Measurements from ENCODE around the gene DCAF10.
"Not testable (repeated sequence)": the region's sequence is repeated elsewhere in the genome, so short reads cannot be mapped to it uniquely, and the experiment has no call there.

The DCAF10 gene

DNA sequence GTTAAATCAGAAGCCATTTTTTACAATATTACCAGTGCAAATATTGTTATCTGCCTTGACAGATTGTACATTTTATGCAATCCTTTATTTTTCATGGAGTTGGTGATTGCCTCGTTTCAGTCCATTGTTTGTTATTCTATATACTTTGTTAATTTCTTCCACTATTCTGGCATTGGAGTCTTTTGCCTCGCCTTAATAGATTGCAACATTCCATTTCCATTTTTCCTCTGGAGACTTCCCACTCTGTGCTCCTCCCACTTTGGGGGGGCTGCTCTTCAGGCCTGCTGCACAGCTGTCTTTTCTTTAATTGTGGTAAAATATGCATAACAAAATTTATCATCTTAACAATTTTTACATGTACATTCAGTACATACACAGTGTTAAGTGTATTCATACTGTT is 4.4 kb upstream of the DCAF10 start:
- DNase-seq: no peak

DNA sequence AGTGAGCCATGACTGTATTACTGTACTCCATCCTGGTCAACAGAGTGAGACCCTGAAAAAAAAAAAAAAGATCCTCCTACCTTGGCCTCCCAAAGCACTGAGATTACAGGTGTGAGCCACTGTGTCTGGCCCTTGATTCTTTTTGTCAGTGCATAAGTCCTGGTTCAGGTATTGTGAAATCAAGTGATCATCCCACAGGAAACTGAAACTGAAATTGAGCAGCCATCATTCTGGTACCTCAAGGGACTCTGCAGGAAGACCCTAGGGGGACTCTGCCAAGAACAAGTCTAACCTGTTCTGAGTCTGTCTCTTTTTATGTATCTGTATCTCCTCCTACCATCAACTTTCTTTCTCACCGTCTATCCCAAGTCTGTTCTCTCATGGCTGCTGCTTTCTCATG is 1.9 kb upstream of the DCAF10 start:
- no peak for DNase-seq

DNA sequence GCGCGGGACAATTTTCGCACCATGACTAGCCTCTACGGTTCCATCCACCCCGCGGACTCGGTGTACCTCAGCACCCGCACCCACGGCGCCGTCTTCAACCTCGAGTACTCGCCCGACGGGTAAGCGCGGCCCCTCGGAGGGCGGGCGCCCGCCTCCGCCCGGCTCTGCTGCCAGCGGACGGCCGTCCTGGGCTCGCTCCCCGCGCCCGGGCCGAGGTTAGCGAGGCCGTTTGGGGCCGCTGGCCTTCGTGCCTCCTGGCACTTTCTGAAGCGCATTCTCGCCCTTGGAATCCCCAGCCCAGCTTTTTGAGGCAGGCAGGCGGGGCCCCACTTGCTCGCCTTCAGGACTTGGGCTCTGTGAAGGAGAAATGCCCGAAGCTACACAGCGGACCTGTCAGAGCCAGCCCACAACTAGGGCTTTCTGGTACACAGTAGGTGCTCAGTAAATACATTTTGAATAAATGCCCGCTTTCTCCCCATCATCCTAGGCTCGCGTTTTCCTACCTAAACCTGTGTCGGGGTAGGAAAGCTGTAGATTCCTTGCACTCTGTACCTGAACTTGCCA is 772 bp downstream of the DCAF10 start:
- DNase-seq: no peak

DNA sequence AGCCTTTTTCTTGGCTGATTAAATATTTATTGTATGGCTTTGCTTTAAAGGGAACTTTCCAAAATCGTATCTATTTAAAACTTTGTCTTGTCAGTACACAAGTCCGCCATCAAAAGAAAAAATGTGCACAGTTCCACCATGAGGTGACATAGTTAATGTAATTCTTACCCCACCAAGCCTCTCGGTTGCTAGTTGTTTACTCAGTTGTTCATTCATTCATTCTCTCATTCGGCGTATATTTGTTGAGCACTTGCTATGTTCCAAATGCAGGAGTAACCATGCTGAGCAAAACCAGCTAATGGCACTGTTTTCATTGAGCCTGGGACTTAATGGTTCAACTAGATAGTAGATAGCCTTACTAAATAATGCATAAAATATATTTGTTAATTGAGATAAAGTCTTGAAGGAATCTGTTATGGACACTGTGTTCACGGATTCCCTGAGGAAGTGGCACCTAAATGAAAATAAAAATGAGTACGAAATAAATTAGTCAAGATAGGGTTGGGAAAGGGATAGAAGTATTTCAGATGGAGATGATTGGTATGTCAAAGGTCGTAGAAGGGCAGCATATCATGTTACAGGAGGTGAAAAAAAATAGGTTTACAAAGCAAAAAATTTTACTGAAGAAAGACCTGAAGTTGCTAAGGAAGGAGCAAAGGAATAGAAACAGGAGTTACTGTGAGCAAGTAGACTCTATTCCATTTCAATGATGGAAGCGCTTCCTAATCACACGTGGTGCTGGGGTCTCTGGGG is 1.5 kb downstream of the DCAF10 start:
- DNase-seq: no peak

DNA sequence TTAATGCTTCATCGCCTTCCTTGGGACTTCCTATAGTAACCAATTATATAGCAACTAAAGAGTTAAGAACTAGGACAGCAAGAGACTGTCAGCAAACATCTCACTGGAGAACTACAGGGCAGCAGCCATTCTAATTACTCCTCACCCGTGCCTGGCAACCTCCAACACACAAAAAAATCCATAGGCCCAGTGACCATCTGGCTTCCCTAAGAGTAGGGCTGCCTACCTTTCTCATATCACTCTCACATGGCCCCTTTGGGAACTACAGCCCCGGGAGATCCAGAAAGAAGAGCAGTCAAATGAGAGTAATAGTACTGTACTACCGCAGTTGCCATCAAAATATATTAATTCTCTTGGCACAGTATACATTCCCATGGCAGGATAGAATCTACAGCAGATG is 5.7 kb downstream of the DCAF10 start:
- DNase-seq: no peak

DNA sequence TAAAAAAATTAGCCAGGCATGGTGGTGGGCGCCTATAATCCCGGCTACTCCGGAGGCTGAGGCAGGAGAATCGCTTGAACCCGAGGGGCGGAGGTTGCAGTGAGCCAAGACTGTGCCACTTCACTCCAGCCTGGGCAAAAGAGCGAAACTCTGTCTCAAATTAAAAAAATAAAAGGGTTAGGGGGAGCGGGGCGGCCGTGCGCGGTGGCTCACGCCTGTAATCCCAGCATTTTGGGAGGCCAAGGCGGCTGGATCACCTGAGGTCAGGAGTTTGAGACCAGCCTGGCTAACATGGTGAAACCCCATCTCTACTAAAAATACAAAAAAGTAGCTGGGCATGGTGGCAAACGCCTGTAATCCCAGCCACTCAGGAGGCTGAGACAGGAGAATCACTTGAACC is 9.1 kb downstream of the DCAF10 start:
- not testable (repeated sequence) for DNase-seq

DNA sequence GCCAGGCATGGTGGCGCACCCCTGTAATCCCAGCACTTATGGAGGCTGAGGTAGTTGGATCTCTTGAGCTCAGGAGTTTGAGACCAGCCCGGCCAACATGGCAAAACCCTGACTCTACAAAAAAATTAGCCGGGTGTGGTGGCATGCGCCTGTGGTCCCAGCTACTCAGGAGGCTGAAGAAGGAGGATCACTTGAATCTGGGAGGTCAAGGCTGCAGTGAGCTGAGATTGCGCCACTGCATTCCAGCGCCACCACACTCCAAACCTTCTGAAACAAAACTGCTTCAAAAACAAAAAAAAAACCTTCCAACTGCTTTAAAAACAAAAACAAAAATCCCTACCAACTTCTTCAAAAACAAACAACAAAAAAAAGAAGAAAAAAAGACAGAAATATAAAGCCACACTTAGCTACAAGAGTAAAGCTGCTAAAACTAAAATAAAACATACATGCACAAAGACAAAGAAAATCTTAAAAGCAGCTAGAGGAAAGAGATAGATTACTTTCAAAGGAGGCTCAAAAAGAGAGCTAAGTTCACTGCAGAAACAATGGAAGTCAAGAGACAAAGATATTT is 11.4 kb downstream of the DCAF10 start:
- DNase-seq: no peak

DNA sequence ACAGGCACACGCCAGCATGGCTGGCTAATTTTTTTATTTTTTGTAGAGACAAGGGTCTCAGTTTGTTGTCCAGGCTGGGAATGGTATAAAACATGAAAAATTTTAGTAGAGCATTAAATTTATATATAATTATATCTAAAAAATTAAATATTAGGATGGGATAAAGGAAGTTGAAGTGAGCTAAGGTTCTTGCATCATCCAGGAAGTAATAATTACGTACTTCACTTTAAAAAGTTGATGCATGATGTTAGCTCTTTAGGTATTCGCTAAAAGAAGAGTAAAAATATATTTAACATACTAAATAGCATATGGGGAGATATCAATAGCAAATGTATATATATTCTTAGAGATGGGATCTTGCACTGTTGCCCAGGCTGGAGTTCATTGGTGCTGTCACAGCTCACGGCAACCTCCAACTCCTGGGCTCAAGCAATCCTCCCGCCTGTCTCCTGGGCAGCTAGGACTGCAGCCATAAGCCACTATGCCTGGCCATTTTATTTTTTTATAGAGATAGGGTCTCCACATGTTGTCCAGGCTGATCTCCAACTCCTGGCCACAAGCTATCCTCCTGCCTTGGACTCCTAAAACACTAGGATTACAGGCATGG is 12.3 kb downstream of the DCAF10 start:
- no peak for DNase-seq

DNA sequence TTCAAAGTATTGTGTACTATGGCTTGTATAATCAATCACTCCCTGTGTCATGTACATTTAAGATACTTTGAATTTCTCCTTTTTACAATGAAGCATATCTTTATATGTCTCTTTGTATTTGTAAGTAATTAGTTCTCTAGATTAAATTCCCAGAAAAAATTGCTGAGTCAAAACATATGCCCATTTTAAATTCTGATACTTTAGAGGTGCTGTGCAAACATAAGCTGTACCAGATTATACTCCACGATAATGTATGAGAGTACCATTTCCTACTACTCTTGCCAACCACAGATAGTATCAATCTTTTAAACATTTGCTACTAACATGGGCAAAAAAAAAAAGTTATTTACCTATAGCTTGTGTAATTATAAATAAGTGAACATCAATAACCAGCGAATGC is 18.3 kb downstream of the DCAF10 start:
- DNase-seq: no peak

DNA sequence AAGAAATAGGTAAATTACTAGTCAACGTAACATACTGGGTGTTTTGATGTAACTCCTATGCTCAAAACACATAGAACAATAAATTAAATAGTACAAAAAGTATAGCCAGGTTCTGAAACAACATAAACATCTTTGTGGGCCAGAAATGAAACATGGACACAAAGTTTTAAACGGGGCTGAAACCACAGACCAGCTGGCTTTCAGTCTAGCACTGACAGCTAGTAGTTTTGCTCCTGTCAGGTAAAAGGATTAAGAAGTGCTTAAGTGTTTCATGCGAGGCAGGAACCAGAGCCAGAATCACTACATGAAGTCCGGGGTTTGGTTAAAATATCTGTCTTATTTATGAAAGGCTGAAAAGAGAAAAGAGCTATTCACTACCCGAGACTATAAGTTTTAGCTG is 19.5 kb downstream of the DCAF10 start:
- DNase-seq: no peak

DNA sequence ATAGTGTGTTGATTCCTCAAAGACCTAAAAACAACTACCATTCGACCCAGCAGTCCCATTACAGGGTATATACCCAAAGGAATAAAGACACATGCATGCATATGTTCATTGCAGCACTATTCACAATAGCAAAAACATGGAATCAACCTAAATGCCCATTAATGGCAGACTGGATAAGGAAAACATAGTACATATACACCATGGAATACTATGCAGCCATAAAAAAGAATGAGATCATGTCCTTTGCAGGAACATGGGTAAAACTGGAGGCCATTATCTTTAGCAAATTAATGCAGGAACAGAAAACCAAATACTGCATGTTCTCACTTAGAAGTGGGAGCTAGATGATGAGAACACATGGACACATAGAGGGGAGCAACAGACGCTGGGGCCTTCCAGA is 24.6 kb downstream of the DCAF10 start:
- DNase-seq: not testable (repeated sequence)

DNA sequence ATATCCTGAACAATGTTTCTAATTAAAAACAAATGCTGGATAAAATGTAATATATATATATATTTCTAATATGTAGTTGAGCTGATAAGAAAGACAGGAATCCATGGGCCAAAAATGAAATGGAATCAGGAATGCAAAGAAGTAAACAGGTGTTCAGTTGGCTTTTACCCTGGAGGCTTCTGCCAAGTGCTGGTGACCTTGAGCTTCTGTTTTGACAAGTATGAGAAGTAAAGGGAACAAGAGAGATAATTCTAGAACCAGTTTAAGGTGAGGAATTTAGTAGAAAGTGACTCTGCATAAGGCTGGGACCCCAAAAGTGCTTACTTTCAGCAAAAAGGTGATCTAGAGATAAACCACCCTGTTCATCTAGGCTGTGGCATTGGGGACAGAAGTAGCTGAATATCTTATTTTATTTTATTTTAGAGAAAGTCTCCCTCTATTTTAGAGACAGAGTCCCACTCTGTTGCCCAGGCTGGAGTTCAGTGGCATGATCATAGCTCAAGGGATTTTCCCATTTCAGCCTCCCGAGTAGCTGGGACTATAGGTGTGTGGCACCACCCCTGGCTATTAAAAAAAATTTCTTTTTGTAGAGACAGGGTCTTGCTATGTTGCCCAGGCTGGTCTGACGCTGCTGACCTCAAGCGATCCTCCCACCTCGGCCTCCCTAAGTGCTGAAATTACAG is 27.0 kb downstream of the DCAF10 start:
- no peak for DNase-seq

DNA sequence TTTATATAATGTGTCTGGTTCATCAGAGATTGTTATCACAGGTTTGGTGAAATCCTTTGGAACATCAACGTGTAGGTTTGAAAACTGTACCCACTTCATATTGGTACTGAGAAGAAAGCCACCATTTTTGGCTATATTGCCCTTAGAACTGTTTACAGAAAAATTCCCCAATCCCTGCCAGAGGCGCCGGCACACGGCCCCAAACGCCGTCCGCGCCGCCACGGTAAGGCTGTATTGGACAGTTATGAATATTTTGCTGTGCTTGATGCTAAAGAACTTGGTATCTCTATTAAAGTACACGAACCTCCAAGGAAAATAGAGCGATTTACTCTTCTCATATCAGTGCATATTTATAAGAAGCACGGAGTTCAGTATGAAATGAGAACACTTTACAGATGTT is 35.2 kb downstream of the DCAF10 start:
- DNase-seq: no peak

DNA sequence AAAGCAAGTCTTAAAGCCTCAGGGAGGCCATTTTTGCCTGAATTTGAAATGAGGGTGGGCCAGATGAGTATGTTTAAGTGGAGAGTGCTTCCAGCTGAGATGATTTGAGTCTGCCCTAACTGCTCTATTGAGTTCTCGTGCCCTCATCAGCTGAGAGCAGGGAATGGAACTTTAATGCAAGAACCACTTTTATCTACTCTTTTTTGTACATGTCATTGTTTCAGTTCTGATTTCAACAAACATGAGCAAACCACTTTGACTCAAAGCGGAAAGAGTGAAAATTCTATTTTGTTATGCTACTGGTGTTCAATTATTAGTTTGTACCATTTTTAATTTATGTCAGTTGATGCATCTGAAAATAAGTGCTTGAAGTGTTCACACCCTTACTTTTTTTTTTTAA is 35.8 kb downstream of the DCAF10 start:
- no peak for DNase-seq

DNA sequence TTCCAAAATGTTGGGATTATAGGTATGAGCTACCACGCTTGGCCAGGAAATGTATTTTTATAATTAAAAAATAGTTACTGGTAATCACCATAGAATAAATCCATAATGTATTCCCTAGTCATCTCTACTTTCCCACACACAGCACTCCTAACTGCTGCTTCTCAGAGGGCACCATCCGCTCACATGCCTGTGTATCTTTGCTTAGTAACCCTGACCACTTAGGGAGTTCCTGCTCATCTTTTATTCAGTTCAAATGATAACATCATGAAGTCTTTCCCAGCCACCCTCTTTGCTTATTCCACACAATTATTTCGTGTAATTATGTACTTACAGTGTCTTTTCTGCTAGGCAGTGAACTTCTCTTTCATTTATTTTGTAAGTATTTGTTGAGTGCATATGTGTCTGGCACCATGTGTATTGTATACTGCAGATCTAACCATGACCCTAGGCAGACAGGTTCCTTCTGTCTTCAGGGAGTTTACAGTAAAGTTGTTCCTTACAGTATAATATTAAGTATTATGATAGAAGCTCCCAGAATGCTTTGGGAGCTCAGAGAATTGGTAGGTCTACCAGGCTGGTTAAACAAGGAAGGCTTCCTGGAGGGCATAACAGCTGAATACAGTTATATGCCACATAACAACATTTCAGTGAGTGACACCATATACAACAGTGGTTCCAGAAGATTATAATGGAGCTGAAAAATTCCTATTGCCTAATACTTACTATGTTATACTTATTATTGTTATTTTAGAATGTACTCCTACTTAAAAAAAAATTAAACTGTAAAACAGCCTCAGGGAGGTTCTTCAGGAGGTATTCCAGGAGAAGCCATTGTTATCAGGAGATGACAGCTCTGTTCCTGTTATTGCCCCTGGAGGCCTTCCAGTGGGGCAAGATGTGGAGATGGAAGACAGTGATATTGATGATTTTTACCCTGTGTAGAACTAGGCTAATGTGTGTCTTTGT is 39.2 kb downstream of the DCAF10 start:
- DNase-seq: no peak

DNA sequence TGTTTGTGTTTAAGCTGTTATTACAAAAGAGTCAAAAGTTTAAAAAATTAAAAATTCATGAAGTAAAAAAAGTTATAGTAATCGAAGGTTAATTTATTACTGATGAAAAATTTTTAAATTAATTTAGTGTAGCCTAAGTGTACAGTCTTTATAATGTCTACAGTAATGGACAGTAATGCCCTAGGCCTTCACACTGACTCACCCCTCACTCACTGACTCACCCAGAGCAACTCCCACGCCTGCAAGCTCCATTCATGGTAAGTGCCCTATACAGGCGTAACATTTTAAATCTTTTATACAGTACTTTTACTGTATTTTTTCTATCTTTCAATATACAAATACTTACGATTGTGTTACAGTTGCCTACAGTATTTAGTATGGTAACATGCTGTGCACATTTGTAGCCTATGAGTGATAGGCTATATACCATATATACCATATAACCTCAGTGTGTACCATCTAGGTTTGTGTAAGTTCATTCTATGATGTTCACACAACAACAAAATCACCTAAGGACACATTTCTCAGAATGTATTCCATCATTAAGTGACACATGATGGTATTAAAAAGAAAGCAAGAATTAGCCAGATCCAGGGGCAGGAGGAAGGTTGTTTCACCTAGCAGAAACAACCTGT is 40.1 kb downstream of the DCAF10 start:
- DNase-seq: no peak

DNA sequence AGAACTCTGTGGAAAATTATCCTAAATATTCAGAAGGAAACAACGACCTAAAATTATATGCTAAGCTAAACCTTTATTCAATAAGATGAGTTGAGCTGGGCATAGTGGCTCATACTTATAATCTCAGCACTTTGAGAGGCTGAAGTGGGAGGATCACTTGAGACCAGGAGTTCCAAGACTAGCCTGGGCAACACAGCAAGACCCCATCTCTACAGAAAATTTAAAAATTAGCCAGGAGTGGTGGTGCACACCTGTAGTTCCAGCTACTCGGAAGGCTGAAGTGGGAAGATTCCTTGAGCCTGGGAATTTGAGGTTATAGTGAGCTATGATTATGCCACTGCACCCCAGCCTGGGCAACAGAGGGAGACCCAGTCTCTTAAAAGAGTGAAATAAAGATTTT is 51.6 kb downstream of the DCAF10 start:
- DNase-seq: no peak

DNA sequence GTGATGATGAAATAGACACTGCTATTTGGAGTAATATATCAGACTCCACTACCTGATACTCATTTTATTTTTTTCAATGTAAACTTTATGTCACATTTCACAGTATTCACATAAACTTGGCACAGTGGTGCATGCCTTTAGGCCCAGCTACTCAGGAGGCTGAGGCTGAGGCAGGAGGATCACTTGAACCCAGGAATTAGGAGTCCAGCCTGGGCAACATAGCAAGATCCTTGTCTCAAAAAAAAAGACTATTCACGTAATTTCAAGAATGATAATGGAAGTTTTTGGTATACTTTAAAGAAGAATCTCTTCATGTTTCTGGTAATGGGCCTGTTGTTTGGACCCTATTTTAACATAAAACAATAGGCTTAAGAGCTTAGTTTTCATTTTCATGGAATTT is 56.0 kb downstream of the DCAF10 start:
- DNase-seq: no peak

DNA sequence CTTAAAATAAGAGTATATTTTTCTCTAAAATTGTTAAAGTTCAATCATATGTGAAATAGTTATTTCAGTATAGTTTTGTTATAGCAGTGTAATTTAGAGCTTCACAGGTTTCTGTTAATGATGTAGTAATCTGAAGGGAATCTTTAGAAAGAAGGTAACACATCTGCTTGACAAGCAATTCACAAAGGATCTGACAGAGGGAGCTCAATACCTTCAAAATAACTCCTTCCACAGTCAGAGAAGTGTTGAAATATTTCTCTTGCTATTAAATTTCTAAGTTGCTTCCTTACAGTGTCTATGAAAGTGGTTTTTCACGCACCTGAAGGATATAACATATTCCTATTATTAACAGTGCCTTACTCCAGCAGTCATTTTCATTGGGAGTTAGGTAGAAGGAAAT is 58.4 kb downstream of the DCAF10 start:
- DNase-seq: no peak

DNA sequence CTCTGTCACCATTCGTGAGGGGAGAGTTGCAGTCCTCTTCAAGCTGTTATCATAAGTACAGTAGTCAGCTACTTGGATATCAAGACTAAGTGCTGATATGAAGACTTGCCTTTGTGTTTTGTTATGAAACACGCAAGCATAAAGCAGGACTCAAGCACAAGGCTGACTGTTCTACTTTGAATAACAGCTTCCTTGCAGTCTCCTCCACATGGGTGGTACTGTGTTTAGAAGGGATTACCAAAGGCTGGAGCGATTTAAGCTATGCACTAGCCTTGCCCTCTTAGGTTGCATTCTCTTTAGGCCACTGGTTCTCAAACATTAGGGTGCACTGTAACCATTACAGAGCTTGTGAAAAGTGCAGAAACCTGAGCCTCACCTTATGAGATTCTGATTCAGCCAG is 61.9 kb downstream of the DCAF10 start:
- DNase-seq: no peak

DNA sequence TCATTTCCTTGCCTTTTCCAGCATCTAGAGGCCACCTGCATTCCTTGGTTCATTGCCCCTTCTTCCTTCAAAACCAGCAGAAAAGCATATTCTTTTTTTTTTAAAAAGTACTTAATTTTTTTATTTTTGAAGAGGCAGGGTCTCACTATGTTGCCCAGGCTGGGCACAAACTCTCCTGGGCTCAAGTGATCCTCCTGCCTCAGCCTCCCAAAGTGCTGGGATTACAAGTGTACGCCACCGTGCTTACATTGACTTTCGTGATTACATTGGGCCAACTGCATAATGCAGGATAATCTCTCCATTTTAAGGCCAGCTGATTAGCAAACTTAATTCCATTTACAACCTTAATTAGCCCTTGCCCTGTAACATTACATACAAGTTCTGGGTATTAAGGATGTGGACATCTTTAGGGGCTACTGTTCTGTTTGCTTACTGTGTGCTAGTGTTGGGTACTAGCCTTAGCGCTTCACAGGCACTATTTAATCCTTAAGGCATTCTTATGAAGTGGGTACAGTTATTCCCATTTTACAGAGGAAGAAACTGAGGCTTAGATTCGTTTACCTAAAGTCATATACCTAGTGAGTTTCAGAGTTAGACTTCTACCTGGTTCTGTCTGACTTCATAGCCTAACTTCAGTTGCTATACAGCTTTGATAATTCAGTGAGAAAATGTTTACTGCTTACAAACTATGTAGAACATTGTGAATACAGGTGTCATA is 69.6 kb downstream of the DCAF10 start:
- DNase-seq: no peak
